GM12891 (cell line): ENCODE results near the gene BMF.

Experiments used
- POLR2A ChIP-seq: IDR thresholded peaks from 2 replicates; pipeline ENCODE4 v1.6.1; 2011; ENCODE audit warnings: low read depth, low read length, control low read depth
- SPI1 ChIP-seq: IDR thresholded peaks from 2 replicates; pipeline ENCODE4 v1.6.1; 2011; ENCODE audit warnings: low read depth, low read length, control low read depth

- TF ChIP-seq POLR2A (no peak), SPI1 (no peak)
These were observed 56.9 kb downstream of the BMF start for GRCh38 chr15:40051616-40052415.
